Measurements from ENCODE around the gene FBN2.

FBN2 gene

DNA sequence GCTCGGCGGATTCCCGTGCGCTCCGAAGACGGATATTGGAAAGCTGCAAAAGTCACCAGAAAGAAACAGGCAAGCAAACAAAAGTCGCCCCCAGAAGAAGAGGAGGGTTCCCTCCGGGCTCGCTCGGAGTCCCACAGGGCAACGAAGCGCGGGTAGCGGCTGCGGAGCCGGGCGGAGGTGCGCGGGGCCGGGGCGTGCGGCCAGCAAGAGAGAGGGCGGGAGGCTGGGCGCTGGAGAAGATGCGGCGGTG is at the start of gene FBN2:
TSS of gene FBN2 (minus strand) at position 246 of the 250 bp plus-strand sequence. CDS start 642 bp downstream, outside the sequence.
- H3K4me3 ChIP-seq (ENCODE audit: low read depth, low read length), result peak within 1 kb of the TSS; percentile 79
- no peak for DNase-seq (ENCODE audit: low read depth)

DNA sequence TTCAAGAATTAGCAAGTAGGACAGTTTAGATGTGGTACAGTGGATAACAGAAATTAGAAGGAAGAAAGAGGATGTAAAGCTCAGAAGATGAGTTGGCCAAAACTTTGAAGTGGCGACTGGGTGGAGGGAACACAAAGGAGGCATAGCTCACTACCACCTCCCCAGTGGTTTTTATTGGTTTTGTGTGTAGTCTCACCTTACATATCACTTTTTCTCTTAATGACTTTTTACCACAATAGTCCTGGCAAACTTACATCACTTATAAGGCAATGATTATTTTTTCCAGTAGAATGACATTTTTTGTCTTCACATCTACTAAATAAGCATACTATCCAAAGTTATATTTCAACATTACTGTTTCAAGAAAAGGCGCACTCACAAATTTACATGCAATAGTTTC is 49.2 kb upstream of the FBN2 start:
- no peak for DNase-seq (ENCODE audit: low read depth)
- H3K4me3 ChIP-seq (ENCODE audit: low read depth, low read length), result no peak overlapping the region

- H3K4me3 ChIP-seq (ENCODE audit: low read depth, low read length), result no peak overlapping the region
- DNase-seq (ENCODE audit: low read depth), result no peak
These were observed 48.8 kb upstream of the FBN2 start for GRCh38 chr5:128586848-128587247.

DNA sequence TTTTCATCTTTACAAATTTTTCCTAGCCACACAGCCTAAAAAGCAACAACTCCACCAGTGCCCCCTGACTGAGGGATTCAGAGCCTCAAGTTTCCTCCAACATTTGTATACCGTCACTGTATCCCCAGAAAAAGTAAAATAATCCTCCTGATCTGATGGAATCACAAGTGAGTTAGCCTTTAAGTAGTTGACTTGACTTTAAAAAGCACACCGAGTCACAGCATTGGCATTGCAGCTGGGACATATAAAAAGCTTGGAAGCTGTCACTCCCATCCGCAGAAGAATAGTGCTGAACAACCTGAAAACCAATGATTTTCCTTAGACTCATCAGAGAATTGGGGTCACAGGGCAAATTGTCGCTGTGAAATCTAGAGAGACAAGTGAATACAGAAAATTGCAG is 41.6 kb upstream of the FBN2 start:
- no peak overlapping the region for H3K4me3 ChIP-seq (ENCODE audit: low read depth, low read length)
- no peak for DNase-seq (ENCODE audit: low read depth)

GRCh38 chr5:128579093-128579492 is 41.0 kb upstream of the FBN2 start:
- DNase-seq (ENCODE audit: low read depth), result peak; percentile 62
- H3K4me3 ChIP-seq (ENCODE audit: low read depth, low read length), result no peak overlapping the region

DNA sequence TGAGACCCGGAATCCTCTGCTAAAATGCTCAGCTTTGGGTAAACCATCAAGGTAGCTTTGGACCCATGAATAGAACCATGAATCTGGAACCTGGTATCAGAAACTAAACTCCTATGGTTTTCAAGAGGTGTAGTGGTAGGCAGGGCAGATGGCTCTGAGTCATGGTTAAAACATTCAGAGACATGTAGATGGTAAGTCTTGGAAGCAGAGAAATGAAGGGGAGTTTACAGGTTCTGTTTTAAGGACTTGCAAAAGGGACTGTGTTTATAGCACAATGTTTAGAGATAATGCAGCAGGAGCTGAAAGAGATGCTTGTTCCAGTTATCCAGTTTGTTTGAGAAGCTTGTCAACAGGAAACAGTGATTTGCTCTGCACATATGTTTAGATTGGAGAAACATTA is 36.0 kb upstream of the FBN2 start:
- DNase-seq (ENCODE audit: low read depth), result no peak
- H3K4me3 ChIP-seq (ENCODE audit: low read depth, low read length), result no peak overlapping the region

- DNase-seq (ENCODE audit: low read depth), result no peak
These were observed 34.9 kb upstream of the FBN2 start for GRCh38 chr5:128572930-128573319.

DNA sequence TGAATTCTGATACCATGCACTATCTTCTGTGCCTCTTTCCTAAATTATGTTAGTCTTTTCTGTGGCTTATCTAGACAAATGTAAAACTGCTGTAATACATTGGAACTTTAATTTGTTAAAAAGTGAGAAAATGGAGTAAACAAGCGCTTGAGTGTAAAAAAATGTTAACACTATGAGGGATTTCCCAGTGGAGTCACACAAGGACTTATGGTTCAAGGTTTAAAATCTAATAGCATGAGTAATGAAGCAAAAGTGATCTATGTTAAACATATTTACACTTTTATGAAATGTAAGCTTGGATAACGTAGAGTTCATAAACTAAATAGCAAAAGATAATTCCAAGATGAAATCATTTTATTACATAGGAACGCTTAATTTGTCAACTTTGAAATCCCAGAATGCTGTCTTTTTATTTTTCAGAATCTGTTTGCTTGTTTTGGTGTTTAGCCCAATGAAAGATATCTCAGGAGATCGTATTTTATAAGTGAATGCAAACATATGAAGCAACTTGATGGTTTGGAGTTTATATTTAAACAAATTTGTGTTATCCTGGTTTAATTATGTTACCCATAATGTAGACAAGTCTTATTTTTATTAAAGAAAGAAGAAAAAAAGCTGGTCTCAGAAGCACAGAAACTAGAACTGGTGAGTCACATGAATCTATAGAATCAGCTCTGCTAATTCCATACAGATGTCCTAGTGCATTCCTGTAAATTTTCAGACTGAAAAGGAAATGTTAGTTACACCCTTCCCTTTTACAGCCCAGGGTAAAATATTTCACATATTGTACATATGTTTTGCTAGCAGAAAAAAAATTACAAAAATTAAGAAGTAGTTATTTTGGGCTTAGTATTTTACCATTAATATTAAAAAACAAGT is 34.2 kb upstream of the FBN2 start:
- peak; percentile 49 for DNase-seq (ENCODE audit: low read depth)

More at GRCh38 chr5:128572930-128573319, 34.9 kb upstream of the FBN2 start:
- H3K4me3 ChIP-seq (ENCODE audit: low read depth, low read length), result no peak overlapping the region

DNA sequence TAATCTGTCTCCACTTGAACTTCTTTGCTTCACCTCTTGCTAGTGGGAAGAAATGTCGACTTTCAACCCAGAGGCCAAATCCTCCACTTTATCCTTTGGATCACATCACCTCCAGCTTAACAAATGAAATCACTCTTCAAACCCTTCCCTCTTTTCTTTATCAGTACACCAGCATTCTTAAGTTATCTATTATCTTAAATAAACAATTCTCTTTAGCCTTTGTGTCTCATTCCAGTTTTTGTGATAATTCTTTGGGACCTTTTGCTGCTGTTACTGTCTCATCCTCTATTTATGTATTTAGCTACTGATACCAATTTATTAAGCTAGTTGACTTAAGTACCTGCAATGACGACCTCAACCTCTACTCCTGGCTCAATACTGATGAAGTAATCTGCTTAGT is 28.1 kb upstream of the FBN2 start:
- no peak overlapping the region for H3K4me3 ChIP-seq (ENCODE audit: low read depth, low read length)
- DNase-seq (ENCODE audit: low read depth), result no peak

More for the DNA sequence above, 34.2 kb upstream of the FBN2 start:
- H3K4me3 ChIP-seq (ENCODE audit: low read depth, low read length), result no peak overlapping the region

- no peak overlapping the region for H3K4me3 ChIP-seq (ENCODE audit: low read depth, low read length)
These were observed 21.6 kb upstream of the FBN2 start for GRCh38 chr5:128559300-128560297.

GRCh38 chr5:128553747-128554146 is 15.7 kb upstream of the FBN2 start:
- no peak overlapping the region for H3K4me3 ChIP-seq (ENCODE audit: low read depth, low read length)
- DNase-seq (ENCODE audit: low read depth), result no peak

More at GRCh38 chr5:128559300-128560297, 21.6 kb upstream of the FBN2 start:
- DNase-seq (ENCODE audit: low read depth), result no peak

DNA sequence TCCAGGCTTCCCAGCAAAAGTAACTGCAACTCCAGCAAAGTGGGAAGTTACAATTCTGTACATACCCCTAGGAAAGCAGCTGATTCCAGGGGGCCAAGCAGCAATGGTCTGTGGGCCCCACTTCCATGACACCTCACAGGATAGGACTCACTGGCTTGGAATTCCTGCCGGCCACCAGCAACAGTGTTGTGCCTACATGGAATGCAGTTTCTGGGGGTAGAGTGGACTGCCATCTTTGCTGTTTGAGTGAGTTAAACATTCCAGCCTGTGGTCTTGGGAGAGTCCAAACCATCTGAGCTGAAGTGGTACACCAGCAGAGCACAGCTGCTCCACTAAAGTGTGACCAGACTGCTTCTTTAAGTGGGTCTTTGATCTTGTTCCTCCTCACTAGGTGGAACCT is 13.4 kb upstream of the FBN2 start:
- DNase-seq (ENCODE audit: low read depth), result no peak
- no peak overlapping the region for H3K4me3 ChIP-seq (ENCODE audit: low read depth, low read length)

DNA sequence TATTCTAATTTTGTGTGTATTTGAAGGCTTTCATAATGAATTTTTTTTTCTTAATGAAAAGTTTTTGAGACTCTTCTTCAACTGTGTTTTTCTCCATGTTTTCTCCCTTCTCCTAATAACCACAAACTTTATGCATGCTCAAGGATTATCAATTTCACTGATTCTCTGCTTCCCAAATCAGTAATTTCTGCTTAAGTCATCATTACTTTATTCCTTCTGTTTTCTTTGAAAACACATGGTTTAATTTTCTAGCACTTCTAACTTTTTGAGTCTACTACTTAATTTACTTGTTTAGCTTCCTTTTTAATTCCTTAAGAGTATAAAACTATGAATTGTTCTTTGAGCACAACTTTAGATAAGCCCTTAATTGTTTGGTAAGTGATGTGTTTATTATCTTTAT is 11.5 kb upstream of the FBN2 start:
- DNase-seq (ENCODE audit: low read depth), result no peak
- H3K4me3 ChIP-seq (ENCODE audit: low read depth, low read length), result no peak overlapping the region

- no peak for DNase-seq (ENCODE audit: low read depth)
- no peak overlapping the region for H3K4me3 ChIP-seq (ENCODE audit: low read depth, low read length)
These were observed 8.7 kb upstream of the FBN2 start for GRCh38 chr5:128546658-128547281.

- no peak for DNase-seq (ENCODE audit: low read depth)
- no peak overlapping the region for H3K4me3 ChIP-seq (ENCODE audit: low read depth, low read length)
These were observed 3.3 kb upstream of the FBN2 start for GRCh38 chr5:128541385-128541784.

- DNase-seq (ENCODE audit: low read depth), result no peak
- peak overlapping the region; percentile 79 for H3K4me3 ChIP-seq (ENCODE audit: low read depth, low read length)
These were observed 989 bp upstream of the FBN2 start for GRCh38 chr5:128539038-128539429.

DNA sequence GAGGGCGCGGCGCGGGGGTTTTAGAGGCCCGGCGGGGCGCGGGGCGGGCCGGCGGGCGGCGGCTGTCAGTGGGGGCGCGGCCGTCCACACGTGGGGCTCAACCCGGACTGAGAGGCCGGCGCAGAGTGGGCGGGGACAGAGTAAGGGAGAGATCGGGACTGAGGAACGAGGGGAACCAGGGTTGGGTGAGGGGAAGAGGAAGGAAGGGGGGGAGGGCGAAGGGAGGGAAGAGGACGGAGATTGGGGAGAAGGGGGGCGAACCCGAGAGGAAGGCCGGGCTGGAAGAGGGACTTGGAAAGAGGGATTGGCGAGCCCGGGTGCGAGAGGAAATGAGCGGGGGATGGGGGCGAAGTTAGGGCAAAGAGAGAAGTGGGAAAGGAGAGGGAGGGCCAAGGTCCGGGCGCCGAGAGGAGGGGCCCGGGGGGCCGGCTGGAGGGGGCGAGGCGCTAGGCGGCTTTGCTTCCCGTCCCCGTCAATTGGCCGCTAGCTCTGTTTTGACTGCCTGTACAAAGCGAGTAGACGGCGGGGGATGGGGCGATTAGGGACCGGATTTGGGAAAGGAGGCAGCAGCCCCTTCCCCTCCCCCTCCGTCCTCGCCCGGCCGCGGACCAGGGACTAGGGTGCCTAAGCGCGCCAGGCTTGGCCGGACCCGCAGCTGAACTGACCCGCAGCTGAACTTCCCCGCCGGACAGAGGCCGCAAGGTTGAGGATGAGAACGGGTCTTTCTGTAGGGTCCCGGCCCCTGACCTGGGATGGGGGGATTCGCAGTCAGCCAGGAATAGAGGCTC is 399 bp upstream of the FBN2 start:
- peak; percentile 68 for DNase-seq (ENCODE audit: low read depth)
- peak overlapping the region; percentile 79 for H3K4me3 ChIP-seq (ENCODE audit: low read depth, low read length)

GRCh38 chr5:128537221-128537999 is 635 bp downstream of the FBN2 start:
- peak overlapping the region; percentile 79 for H3K4me3 ChIP-seq (ENCODE audit: low read depth, low read length)
- peak; percentile 34 for DNase-seq (ENCODE audit: low read depth)

Data from skeletal muscle cell (primary cell).